ENCODE results near the gene SACS.

The SACS gene

DNA sequence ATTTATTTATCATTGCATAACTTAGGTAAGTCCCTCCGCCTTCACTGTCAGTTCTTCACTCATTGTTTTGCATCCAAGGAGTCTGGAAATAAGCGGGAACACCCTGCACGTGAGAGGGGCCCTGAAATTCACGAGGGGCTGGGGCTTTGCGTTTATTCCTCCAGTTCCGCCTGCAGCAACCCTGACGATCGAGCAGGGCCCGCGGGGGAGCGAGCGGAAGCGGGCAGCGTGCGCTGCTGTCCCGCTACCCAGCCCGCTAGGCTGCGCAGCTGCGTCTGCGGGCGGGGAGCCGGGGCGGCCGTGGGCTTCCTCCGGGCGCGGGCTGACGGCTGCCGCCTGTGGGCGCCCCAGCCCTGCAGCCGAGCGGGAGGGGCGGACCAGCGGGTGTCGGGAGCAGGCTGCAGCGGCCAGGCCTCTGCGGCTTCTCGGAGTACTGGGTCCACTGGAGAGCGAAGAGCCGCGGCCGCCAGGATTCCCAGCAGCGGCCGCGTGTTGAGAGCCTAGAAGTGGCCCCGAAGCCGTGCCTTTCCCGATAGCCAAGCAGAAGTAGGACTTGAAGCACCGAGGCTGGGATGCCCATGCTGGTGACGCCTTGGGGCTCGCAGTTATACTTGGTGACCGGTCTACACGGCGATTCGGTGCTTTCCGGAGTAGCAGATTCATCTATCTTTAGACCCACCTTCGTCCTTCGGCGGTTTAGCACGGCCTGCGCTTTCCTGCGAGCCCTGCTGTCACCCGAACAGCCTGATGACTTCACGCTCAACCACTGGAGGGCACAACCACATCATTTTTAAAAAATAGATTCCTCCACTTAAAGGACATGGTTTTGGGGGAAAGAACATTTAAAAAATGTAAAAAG, 32.9 kb upstream of the SACS start:
- Histone ChIP-seq H3K27me3 (ENCODE audit: insufficient read depth, low read length) (peaks cover 20% of the 10 kb centered on the region), H3K9ac (ENCODE audit: low read depth, low read length) (peak overlapping the region; percentile 36; the same call in 1 of the 2 replicates), H3K27ac (ENCODE audit: low read length) (no peak overlapping the region), H3K36me3 (ENCODE audit: insufficient read depth, low read depth, low read length) (no peaks in the 10 kb centered on the region), H3K9me3 (ENCODE audit: insufficient read depth, low read depth, low read length) (no peaks in the 10 kb centered on the region), H3K4me1 (ENCODE audit: insufficient read depth, low read length) (peaks cover 22% of the 10 kb centered on the region), H3K4me3 (ENCODE audit: low read length) (peak overlapping the region; percentile 68)

DNA sequence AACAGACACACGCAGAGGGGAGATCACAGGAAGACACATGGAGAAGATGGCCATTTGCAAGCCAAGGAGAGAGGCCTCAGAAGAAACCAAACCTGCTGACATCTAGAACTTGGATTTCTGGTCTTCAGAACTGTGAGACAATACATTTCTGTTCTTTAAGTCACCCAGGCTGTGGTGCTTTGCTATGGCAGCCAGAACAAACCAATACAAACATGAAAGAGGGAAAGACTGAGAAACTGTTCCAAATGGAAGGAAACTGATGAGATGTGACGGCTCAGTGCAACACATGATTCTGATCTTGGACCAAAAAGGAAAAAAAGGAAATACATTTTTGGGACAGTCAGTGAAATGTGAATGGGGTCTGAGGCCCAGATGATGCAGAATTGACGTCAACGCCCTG, 30.2 kb upstream of the SACS start:
- Histone ChIP-seq H3K9me3 (ENCODE audit: insufficient read depth, low read depth, low read length) (no peaks in the 10 kb centered on the region), H3K9ac (ENCODE audit: low read depth, low read length) (no peak overlapping the region), H3K27ac (ENCODE audit: low read length) (no peak overlapping the region), H3K4me1 (ENCODE audit: insufficient read depth, low read length) (peaks cover 3% of the 10 kb centered on the region; the same call in 1 of the 2 replicates), H3K27me3 (ENCODE audit: insufficient read depth, low read length) (peaks cover 20% of the 10 kb centered on the region), H3K4me3 (ENCODE audit: low read length) (no peak overlapping the region), H3K36me3 (ENCODE audit: insufficient read depth, low read depth, low read length) (no peaks in the 10 kb centered on the region)

DNA sequence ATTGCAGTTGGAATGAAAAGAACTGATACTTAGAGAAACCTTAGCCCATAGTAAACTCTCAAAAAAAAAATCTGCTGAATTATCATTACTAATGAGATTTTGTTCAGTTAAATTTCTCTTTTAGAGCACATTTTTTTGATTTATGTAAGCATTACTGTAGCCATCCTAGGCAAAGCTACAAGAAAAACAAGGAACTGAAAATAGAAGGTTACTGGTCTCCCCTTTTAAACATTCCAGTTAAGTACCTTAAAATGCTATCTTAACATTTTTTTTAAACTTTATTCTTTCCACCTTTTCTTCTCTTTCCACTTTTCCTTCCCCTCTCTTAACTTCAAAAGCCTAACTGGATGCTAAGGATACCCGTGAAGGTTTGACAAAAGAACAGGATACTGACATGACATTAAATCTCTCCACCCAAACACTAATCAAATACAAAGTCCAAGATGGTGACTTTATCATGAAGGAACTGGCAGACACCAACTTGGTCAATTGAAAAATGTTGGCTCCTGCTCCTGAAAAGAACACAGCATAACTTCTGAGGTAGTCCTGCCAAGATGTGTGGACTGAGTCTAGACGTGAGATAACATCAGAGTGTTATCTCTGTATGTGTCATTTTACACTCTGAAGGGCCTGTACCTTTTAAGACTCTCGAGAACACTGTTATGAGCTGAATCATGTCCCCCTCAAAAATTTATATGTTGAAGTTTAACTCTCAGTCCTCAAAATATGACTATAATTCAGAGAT, 29.5 kb upstream of the SACS start:
- Histone ChIP-seq H3K27ac (ENCODE audit: low read length) (no peak overlapping the region), H3K4me1 (ENCODE audit: insufficient read depth, low read length) (peaks cover 3% of the 10 kb centered on the region; the same call in 1 of the 2 replicates), H3K27me3 (ENCODE audit: insufficient read depth, low read length) (peaks cover 20% of the 10 kb centered on the region), H3K36me3 (ENCODE audit: insufficient read depth, low read depth, low read length) (no peaks in the 10 kb centered on the region), H3K4me3 (ENCODE audit: low read length) (no peak overlapping the region), H3K9ac (ENCODE audit: low read depth, low read length) (no peak overlapping the region), H3K9me3 (ENCODE audit: insufficient read depth, low read depth, low read length) (no peaks in the 10 kb centered on the region)

DNA sequence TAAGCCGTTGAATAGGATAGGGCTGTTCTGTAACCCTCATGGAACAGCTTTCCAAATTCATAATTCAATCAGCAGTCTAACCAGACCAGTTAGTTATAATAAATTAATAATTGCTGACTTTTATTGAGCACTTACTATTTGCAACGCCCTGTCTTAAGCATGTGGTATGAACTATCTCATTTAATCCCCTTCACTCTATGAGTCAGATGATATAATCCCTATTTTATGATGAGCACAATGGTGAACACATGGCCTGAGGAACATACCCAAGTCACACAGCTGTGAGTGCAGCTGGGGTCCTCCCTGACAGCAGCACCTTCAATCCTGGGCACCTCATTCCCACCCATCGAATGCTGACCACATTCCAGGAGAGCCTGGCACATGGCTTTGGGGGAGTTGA, 28.0 kb upstream of the SACS start:
- peaks cover 20% of the 10 kb centered on the region for H3K27me3 ChIP-seq (ENCODE audit: insufficient read depth, low read length)
- no peak overlapping the region for H3K9ac ChIP-seq (ENCODE audit: low read depth, low read length)
- H3K4me1 ChIP-seq (ENCODE audit: insufficient read depth, low read length), result peaks cover 3% of the 10 kb centered on the region; the same call in 1 of the 2 replicates
- H3K27ac ChIP-seq (ENCODE audit: low read length), result no peak overlapping the region
- no peaks in the 10 kb centered on the region for H3K36me3 ChIP-seq (ENCODE audit: insufficient read depth, low read depth, low read length)
- no peak overlapping the region for H3K4me3 ChIP-seq (ENCODE audit: low read length)
- no peaks in the 10 kb centered on the region for H3K9me3 ChIP-seq (ENCODE audit: insufficient read depth, low read depth, low read length)

DNA sequence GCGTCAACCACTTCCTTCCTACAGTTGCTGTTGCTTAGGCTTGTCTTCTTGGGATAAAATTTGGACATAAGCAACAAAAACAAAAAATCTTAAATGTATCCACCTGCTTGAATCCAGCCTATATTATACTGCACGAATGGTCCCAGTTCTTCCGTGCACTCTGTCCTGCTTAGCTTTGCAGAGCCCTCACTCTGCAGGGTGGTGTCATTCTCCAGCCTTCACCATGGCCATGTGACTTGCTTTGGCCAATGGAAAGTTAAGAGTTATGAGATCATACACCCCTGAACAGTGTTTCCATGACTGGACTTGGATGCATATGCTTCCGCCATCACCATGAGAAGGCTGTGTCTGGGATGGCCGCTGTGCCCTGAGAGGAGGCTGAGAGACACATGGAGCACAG, 27.4 kb upstream of the SACS start:
- Histone ChIP-seq H3K36me3 (ENCODE audit: insufficient read depth, low read depth, low read length) (no peaks in the 10 kb centered on the region), H3K4me3 (ENCODE audit: low read length) (no peak overlapping the region), H3K9ac (ENCODE audit: low read depth, low read length) (no peak overlapping the region), H3K27me3 (ENCODE audit: insufficient read depth, low read length) (peaks cover 17% of the 10 kb centered on the region), H3K4me1 (ENCODE audit: insufficient read depth, low read length) (peaks cover 1% of the 10 kb centered on the region; the same call in 1 of the 2 replicates), H3K27ac (ENCODE audit: low read length) (no peak overlapping the region), H3K9me3 (ENCODE audit: insufficient read depth, low read depth, low read length) (no peaks in the 10 kb centered on the region)

DNA sequence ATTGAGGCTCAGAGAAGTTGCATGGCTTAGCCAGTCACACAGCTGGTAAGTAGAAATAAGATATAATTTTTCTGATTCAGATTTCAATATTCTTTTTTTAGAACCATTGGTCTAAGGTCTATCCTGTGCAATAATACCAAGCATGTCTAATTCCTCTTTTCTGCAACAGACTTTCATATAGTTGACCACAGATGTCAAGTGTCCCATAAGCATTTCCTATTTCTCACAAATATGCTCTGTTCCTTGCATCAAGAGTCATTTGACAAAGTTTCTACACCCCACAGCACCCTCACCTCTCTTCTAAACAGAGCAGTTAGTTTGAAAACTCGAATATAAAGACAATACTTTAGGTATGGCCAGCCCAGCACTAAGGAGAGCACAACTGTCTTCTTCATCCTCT, 26.8 kb upstream of the SACS start:
- no peaks in the 10 kb centered on the region; the same call in 1 of the 2 replicates for H3K4me1 ChIP-seq (ENCODE audit: insufficient read depth, low read length)
- H3K9me3 ChIP-seq (ENCODE audit: insufficient read depth, low read depth, low read length), result no peaks in the 10 kb centered on the region
- peaks cover 11% of the 10 kb centered on the region for H3K27me3 ChIP-seq (ENCODE audit: insufficient read depth, low read length)
- H3K4me3 ChIP-seq (ENCODE audit: low read length), result no peak overlapping the region
- H3K36me3 ChIP-seq (ENCODE audit: insufficient read depth, low read depth, low read length), result no peaks in the 10 kb centered on the region
- no peak overlapping the region for H3K27ac ChIP-seq (ENCODE audit: low read length)
- H3K9ac ChIP-seq (ENCODE audit: low read depth, low read length), result no peak overlapping the region

DNA sequence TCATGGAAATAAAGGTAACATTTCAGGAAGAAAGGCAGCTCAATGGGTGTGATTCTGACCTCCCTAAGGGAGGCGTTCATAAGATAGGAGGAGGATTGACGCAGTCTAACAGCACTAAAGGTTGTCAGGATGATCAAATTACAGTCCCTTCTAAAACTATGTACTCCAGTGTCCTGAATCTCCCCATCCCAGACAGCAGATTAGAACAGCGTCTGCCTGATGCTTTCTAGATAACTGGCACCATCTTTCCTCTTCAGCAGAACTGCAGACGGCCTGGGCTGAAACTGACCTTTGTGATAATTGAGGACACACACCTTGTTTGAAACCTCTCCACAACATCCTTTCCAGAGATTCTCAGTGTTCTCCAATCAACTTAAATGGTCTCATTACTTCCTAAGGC, 25.5 kb upstream of the SACS start:
- Histone ChIP-seq H3K27ac (ENCODE audit: low read length) (no peak overlapping the region), H3K4me1 (ENCODE audit: insufficient read depth, low read length) (no peaks in the 10 kb centered on the region; the same call in 1 of the 2 replicates), H3K4me3 (ENCODE audit: low read length) (no peak overlapping the region), H3K9ac (ENCODE audit: low read depth, low read length) (no peak overlapping the region), H3K9me3 (ENCODE audit: insufficient read depth, low read depth, low read length) (no peaks in the 10 kb centered on the region), H3K36me3 (ENCODE audit: insufficient read depth, low read depth, low read length) (no peaks in the 10 kb centered on the region), H3K27me3 (ENCODE audit: insufficient read depth, low read length) (no peaks in the 10 kb centered on the region)

DNA sequence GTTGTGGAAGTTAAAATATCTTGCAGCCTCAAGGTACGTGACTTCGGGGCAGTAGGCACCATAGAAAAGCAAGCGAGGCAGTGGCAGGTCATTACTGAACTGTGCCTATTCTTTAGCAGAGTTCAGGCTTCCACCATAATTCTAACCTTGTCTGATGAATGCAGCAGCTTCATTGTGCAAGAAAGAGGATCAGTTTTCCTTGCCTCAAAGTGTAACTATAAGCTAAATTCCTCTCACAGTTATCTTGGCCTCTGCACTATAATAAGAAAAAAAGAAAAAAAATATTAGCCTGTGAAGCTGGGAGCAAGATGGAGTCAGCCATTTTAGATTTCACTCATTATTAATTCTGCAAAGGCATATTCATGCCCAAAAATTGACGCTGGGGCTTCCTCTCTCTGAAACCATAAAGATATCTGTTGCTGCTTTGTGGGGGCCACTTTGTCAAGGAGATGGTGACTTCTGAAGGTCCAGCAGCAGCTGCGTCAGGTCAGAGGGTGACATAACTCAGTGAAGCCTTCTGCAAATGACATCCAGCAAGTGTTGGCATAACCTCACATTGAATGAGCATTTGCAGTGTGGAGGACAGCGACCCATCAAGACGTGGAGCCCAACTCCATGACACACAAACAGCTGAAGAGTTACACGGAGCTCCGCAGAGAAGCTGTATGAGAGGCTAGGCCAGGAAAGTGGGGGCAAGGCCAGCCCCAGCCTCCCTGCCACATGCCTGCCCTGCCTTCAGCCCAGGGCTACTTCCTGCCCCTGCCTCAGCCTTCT, 23.1 kb upstream of the SACS start:
- Histone ChIP-seq H3K27me3 (ENCODE audit: insufficient read depth, low read length) (no peaks in the 10 kb centered on the region), H3K4me3 (ENCODE audit: low read length) (no peak overlapping the region)

DNA sequence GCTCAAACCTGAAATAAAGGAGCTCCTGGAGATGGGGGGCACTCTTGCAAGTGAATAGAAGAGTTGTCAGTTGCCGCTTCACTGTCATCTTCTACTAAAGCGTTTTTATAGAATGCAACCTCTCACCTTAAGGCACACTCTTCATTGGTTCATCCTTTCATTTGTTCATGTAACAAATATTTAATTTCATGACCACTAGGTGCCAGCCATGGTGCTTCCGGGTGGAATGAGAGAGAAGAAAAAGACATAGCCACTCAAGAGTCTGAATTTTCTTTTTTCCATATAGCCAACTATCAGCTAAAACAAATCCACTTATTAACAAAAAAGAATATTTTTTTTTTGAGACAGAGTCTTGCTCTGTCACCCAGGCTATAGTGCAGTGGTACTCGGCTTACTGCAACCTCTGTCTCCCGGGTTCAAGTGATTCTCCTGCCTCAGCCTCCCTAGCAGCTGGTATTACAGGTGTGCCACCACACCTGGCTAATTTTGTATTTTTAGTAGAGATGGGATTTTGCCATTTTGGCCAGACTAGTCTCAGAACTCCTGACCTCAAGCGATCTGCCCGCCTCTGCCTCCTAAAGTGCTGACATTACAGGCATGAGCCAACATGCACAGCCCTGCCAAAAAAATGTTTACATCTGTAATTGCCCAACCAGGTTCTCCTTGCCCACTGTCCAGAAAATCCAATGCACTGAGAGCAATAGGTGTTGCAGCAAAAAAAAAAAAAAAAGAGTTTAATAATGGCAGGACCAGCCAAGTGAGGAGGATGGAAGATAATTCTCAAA, 22.1 kb upstream of the SACS start:
- H3K9ac ChIP-seq (ENCODE audit: low read depth, low read length), result no peak overlapping the region

More for the DNA sequence above, 23.1 kb upstream of the SACS start:
- Histone ChIP-seq H3K9me3 (ENCODE audit: insufficient read depth, low read depth, low read length) (no peaks in the 10 kb centered on the region), H3K9ac (ENCODE audit: low read depth, low read length) (no peak overlapping the region), H3K27ac (ENCODE audit: low read length) (no peak overlapping the region), H3K36me3 (ENCODE audit: insufficient read depth, low read depth, low read length) (no peaks in the 10 kb centered on the region), H3K4me1 (ENCODE audit: insufficient read depth, low read length) (no peaks in the 10 kb centered on the region; the same call in 1 of the 2 replicates)

DNA sequence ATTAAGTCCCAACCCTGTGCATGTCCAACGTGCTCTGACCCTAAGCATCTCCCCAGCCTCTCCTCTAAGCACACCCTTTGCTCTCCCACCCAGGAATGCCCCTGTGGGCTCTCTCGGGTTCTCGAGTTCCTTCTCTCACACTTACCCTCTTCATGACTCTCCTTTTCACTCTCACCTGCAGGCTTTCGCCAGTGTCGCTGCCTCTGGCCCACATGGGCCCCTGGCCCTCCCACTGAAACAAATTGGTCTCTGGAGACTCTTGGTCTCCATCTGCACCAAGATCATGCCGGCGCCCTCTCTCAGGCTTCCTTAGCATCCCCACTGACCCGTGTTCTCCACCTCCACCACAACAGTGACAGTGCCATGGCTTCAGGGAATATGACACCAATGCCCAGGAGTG, 19.6 kb upstream of the SACS start:
- Histone ChIP-seq H3K9ac (ENCODE audit: low read depth, low read length) (no peak overlapping the region), H3K4me3 (ENCODE audit: low read length) (no peak overlapping the region), H3K9me3 (ENCODE audit: insufficient read depth, low read depth, low read length) (no peaks in the 10 kb centered on the region), H3K36me3 (ENCODE audit: insufficient read depth, low read depth, low read length) (no peaks in the 10 kb centered on the region), H3K27ac (ENCODE audit: low read length) (no peak overlapping the region), H3K4me1 (ENCODE audit: insufficient read depth, low read length) (peaks cover 23% of the 10 kb centered on the region; the same call in 1 of the 2 replicates), H3K27me3 (ENCODE audit: insufficient read depth, low read length) (no peaks in the 10 kb centered on the region)

More for the DNA sequence above, 22.1 kb upstream of the SACS start:
- Histone ChIP-seq H3K9me3 (ENCODE audit: insufficient read depth, low read depth, low read length) (no peaks in the 10 kb centered on the region), H3K36me3 (ENCODE audit: insufficient read depth, low read depth, low read length) (no peaks in the 10 kb centered on the region), H3K4me1 (ENCODE audit: insufficient read depth, low read length) (peaks cover 10% of the 10 kb centered on the region), H3K27me3 (ENCODE audit: insufficient read depth, low read length) (no peaks in the 10 kb centered on the region), H3K4me3 (ENCODE audit: low read length) (no peak overlapping the region), H3K27ac (ENCODE audit: low read length) (no peak overlapping the region)
